Erythroblast (primary cell): ENCODE data around the gene TMEM214.

Experiments
- GATA1 ChIP-seq: IDR thresholded peaks from 2 replicates; pipeline ENCODE4 v1.6.1; 2011; ENCODE audit warnings: low read depth, mild to moderate bottlenecking, control low read depth, low read length, moderate library complexity
- POLR2A ChIP-seq: IDR thresholded peaks from 2 replicates; pipeline ENCODE4 v1.6.1; 2011; ENCODE audit warnings: mild to moderate bottlenecking, low read length

GRCh38 chr2:27003857-27004256 is 28.9 kb upstream of the TMEM214 start:
- no peak for TF ChIP-seq POLR2A
- TF ChIP-seq GATA1: no peak
